Muscle of arm (tissue), 12 donors: ENCODE measurements around the gene GCSAM. TPM values are rescaled to one million over a fixed set of nuclear protein-coding genes. Genes with fewer than 3 reads are reported as not detected.

Source experiments
- DNase-seq: peaks from one replicate; pipeline ENCODE4 v3.0.0-alpha.2; 2013
- polyA plus RNA-seq, 12 donors: library from polyadenylated mRNA; unstranded; fragments of 120-200 nt; gene quantifications; one replicate each; pipeline ENCODE4 v1.2.1, GENCODE V29; 2013; ENCODE audit not compliant: insufficient read length in 12 of 12

GCSAM gene
- polyA plus RNA-seq, 12 donors = 0.49 to 4.2 (median 1.1) TPM; not detected in 2

- no peak for DNase-seq
These were observed 23.7 kb downstream of the GCSAM start for GRCh38 chr3:112109322-112109721.

- DNase-seq = no peak
These were observed 28.3 kb downstream of the GCSAM start for GRCh38 chr3:112104774-112105173.

- DNase-seq = no peak
These were observed 31.1 kb downstream of the GCSAM start for GRCh38 chr3:112101916-112102315.

- DNase-seq = no peak
These were observed 35.7 kb downstream of the GCSAM start for GRCh38 chr3:112097378-112097777.

GRCh38 chr3:112096176-112096575 is 36.9 kb downstream of the GCSAM start:
- DNase-seq = no peak

- DNase-seq = no peak
These were observed 37.3 kb downstream of the GCSAM start for GRCh38 chr3:112095731-112096130.

GRCh38 chr3:112093180-112093522 is 39.9 kb downstream of the GCSAM start:
- DNase-seq = no peak

- DNase-seq = no peak
These were observed 40.4 kb downstream of the GCSAM start for GRCh38 chr3:112092496-112093179.

GRCh38 chr3:112090887-112091586 is 42.0 kb downstream of the GCSAM start:
- DNase-seq = no peak

GRCh38 chr3:112089956-112090886 is 42.8 kb downstream of the GCSAM start:
- no peak for DNase-seq

GRCh38 chr3:112088944-112089343 is 44.1 kb downstream of the GCSAM start:
- no peak for DNase-seq

GRCh38 chr3:112087746-112088145 is 45.3 kb downstream of the GCSAM start:
- no peak for DNase-seq

- no peak for DNase-seq
These were observed 46.0 kb downstream of the GCSAM start for GRCh38 chr3:112086875-112087524.

- peak; percentile 59 for DNase-seq
These were observed 46.8 kb downstream of the GCSAM start, which contains the start of gene C3orf52 for GRCh38 chr3:112086076-112086854. TSS of gene C3orf52 (plus strand) at chr3:112086389. CDS start at chr3:112086408, 19 bp downstream.

- no peak for DNase-seq
These were observed 47.3 kb downstream of the GCSAM start for GRCh38 chr3:112085735-112086075.

GRCh38 chr3:112084980-112085705 is 47.9 kb downstream of the GCSAM start:
- no peak for DNase-seq

GRCh38 chr3:112083239-112083638 is 49.8 kb downstream of the GCSAM start:
- DNase-seq = no peak

- DNase-seq = no peak
These were observed 54.6 kb downstream of the GCSAM start for GRCh38 chr3:112078125-112079083.
